Measurements from ENCODE around the gene DEPDC1B. TPM values are rescaled to one million over a fixed set of nuclear protein-coding genes. Genes with fewer than 3 reads are reported as not detected.

The DEPDC1B gene
- polyA plus RNA-seq, 1 donor from 2014 or later, result 0.23 TPM

DNA sequence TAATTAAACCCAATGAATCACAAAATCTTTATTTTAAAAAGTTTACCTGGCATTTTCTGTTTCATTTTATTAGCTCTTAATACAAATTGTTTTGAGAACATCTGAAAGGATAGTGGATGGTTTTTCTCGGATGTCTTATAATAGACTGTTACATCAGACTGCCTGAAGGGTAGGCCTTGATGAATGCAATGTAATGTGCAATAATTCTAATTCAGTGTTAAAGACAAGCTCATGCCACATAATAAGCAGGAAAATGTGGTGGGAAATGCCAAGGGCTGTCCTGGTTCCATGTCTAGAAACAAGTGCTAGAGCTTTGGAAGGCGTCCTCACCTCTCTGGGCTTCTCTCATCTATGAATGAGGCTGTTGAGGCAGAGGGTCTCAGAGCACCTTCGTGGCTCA, 148.1 kb downstream of the DEPDC1B start:
- Mint-ChIP-seq H3K4me1 (peaks cover 0 to 2% (median 0%) of the 10 kb centered on the region in 3 donors), H3K27ac (no peak overlapping the region), H3K4me3 (no peak overlapping the region), H3K9me3 (peaks cover 0 to 2% (median under 1%) of the 10 kb centered on the region in 3 donors), H3K36me3 (no peaks in the 10 kb centered on the region), H3K27me3 (peaks cover 2% of the 10 kb centered on the region)

DNA sequence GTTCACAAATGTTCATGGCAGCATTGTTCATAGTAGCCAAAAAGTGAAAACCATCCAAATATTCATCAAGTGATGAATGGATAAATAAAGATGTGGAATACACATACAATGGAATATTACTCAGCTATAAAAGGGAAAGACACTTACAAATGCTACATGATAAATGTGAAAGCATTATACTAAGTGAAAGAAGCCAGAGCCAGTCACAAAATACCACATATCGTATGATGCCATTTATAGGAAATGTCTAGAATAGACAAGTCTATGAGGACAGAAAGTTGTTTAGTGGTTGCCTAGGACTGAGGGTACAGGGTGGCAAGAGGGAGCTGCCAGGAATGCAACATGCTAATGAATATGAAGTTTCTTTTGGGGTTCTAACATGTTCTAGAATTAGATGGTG, 148.7 kb downstream of the DEPDC1B start:
- peaks cover 0 to 2% (median 0%) of the 10 kb centered on the region in 3 donors for H3K9me3 Mint-ChIP-seq
- H3K4me3 Mint-ChIP-seq, result no peak overlapping the region
- peaks cover 2% of the 10 kb centered on the region for H3K27me3 Mint-ChIP-seq
- H3K4me1 Mint-ChIP-seq, result peaks cover 0 to 2% (median 0%) of the 10 kb centered on the region in 3 donors
- H3K27ac Mint-ChIP-seq, result no peak overlapping the region
- H3K36me3 Mint-ChIP-seq, result no peaks in the 10 kb centered on the region

DNA sequence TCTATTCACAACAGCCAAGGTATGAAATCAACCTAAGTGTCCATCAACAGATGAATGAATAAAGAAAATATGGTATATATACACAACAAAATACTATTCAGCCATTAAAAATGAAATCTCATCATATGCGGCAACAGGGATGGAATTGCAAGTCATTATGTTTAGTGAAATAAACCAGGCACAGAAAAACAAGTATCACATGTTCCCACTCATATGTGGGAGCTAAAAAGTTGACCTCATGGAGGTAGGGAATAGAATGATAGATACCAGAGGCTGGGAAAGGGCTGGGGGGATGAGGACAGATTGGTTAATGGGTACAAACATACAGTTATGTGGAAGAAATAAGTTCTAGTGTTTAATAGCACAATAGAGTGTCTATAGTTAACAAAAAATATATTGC, 149.7 kb downstream of the DEPDC1B start:
- no peaks in the 10 kb centered on the region for H3K36me3 Mint-ChIP-seq
- H3K4me1 Mint-ChIP-seq, result peaks cover 0 to 2% (median 0%) of the 10 kb centered on the region in 3 donors
- peaks cover 0 to 2% (median 0%) of the 10 kb centered on the region in 3 donors for H3K9me3 Mint-ChIP-seq
- no peak overlapping the region for H3K27ac Mint-ChIP-seq
- no peak overlapping the region for H3K4me3 Mint-ChIP-seq
- H3K27me3 Mint-ChIP-seq, result peaks cover 2% of the 10 kb centered on the region

DNA sequence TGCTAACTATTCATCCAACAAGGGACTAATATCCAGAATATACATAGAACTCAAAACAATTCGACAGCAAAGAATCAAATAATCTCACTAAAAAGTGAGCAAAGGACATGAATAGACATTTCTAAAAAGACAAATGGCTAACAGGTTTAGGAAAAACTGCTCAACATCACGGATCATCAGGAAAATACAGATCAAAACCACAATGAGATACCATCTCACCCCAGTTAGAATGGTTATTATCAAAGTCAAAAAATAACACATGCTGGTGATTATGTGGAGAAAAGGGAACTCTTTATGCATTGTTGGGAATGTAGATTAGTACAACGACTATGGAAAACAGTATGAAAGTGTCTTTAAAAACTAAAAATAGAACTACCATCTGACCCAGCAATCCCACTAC, 150.1 kb downstream of the DEPDC1B start:
- Mint-ChIP-seq H3K27me3 (peaks cover 2% of the 10 kb centered on the region), H3K9me3 (no peaks in the 10 kb centered on the region), H3K4me3 (no peak overlapping the region), H3K27ac (no peak overlapping the region), H3K4me1 (peaks cover 0 to 2% (median 0%) of the 10 kb centered on the region in 3 donors), H3K36me3 (no peaks in the 10 kb centered on the region)

Other genes starting within 250 kb of the DEPDC1B start
- gene ELOVL7, start 144.1 kb upstream of the DEPDC1B start, polyA plus RNA-seq, result 0.90 TPM
- 12.0 TPM for gene ERCC8, start 244.9 kb upstream of the DEPDC1B start, polyA plus RNA-seq
- 21.1 TPM for gene NDUFAF2, start 245.0 kb upstream of the DEPDC1B start, polyA plus RNA-seq